HUES48 (cell line): ENCODE measurements around the gene SLC35C1.
"Not testable (repeated sequence)": the region's sequence is repeated elsewhere in the genome, so short reads cannot be mapped to it uniquely, and the experiment has no call there.

Source experiments
- H3K27ac ChIP-seq: one replicate; pipeline ENCODE4 v1.7.0; 2013; ENCODE audit warnings: low read depth, low read length, inconsistent platforms
- H3K27me3 ChIP-seq: 2 replicates; pipeline ENCODE4 v1.6.1; 2013; ENCODE audit warnings: mild to moderate bottlenecking, low read length; ENCODE audit not compliant: control insufficient read depth, insufficient read depth
- H3K36me3 ChIP-seq: 2 replicates; pipeline ENCODE4 v1.6.1; 2013; ENCODE audit warnings: low read length; ENCODE audit not compliant: control insufficient read depth, insufficient read depth
- H3K4me1 ChIP-seq: 2 replicates; pipeline ENCODE4 v1.6.1; 2013; ENCODE audit warnings: mild to moderate bottlenecking, low read length; ENCODE audit not compliant: control insufficient read depth, insufficient read depth
- H3K4me3 ChIP-seq: 2 replicates; pipeline ENCODE4 v1.5.1; 2013; ENCODE audit warnings: mild to moderate bottlenecking, low read depth, low read length
- H3K9ac ChIP-seq: 2 replicates; pipeline ENCODE4 v1.6.1; 2013; ENCODE audit warnings: mild to moderate bottlenecking, low read depth, low read length, moderate library complexity
- H3K9me3 ChIP-seq: 2 replicates; pipeline ENCODE4 v1.6.1; 2013; ENCODE audit warnings: low read length; ENCODE audit not compliant: control insufficient read depth, insufficient read depth

Gene SLC35C1

GRCh38 chr11:45812581-45813548, 7.9 kb downstream of the SLC35C1 start:
- Histone ChIP-seq H3K27me3 (no peaks in the 10 kb centered on the region), H3K36me3 (peaks cover 8% of the 10 kb centered on the region; the same call in 1 of the 2 replicates), H3K27ac (no peak overlapping the region), H3K9ac (no peak overlapping the region), H3K4me1 (peaks cover 7% of the 10 kb centered on the region; the same call in 1 of the 2 replicates), H3K9me3 (no peaks in the 10 kb centered on the region), H3K4me3 (no peak overlapping the region)

- no peak overlapping the region for H3K4me3 ChIP-seq
- H3K4me1 ChIP-seq, result peaks cover 7% of the 10 kb centered on the region; the same call in 1 of the 2 replicates
- peaks cover 8% of the 10 kb centered on the region; the same call in 1 of the 2 replicates for H3K36me3 ChIP-seq
- no peak overlapping the region for H3K9ac ChIP-seq
- no peak overlapping the region for H3K27ac ChIP-seq
- H3K27me3 ChIP-seq, result no peaks in the 10 kb centered on the region
- no peaks in the 10 kb centered on the region for H3K9me3 ChIP-seq
Measured at GRCh38 chr11:45815747-45816146, 10.8 kb downstream of the SLC35C1 start.

- peaks cover 7% of the 10 kb centered on the region; the same call in 1 of the 2 replicates for H3K4me1 ChIP-seq
- H3K36me3 ChIP-seq, result no peaks in the 10 kb centered on the region
- H3K4me3 ChIP-seq, result no peak overlapping the region
- H3K27me3 ChIP-seq, result no peaks in the 10 kb centered on the region
- H3K9me3 ChIP-seq, result no peaks in the 10 kb centered on the region
- no peak overlapping the region for H3K27ac ChIP-seq
- no peak overlapping the region for H3K9ac ChIP-seq
Measured at GRCh38 chr11:45816614-45817013, 11.7 kb downstream of the SLC35C1 start.

- no peak overlapping the region for H3K27ac ChIP-seq
- H3K9me3 ChIP-seq, result no peaks in the 10 kb centered on the region
- no peak overlapping the region for H3K9ac ChIP-seq
- no peak overlapping the region for H3K4me3 ChIP-seq
- H3K4me1 ChIP-seq, result peaks cover 7% of the 10 kb centered on the region; the same call in 1 of the 2 replicates
- no peaks in the 10 kb centered on the region for H3K36me3 ChIP-seq
- no peaks in the 10 kb centered on the region for H3K27me3 ChIP-seq
Measured at GRCh38 chr11:45817191-45817590, 12.2 kb downstream of the SLC35C1 start.

GRCh38 chr11:45818961-45819605, 14.1 kb downstream of the SLC35C1 start:
- H3K4me1 ChIP-seq, result peaks cover 7% of the 10 kb centered on the region; the same call in 1 of the 2 replicates
- H3K27ac ChIP-seq, result no peak overlapping the region
- no peak overlapping the region for H3K9ac ChIP-seq
- no peak overlapping the region for H3K4me3 ChIP-seq
- no peaks in the 10 kb centered on the region for H3K27me3 ChIP-seq
- no peaks in the 10 kb centered on the region for H3K9me3 ChIP-seq
- H3K36me3 ChIP-seq, result no peaks in the 10 kb centered on the region

GRCh38 chr11:45820211-45820857, 15.4 kb downstream of the SLC35C1 start:
- Histone ChIP-seq H3K27ac (no peak overlapping the region), H3K4me3 (no peak overlapping the region), H3K27me3 (no peaks in the 10 kb centered on the region), H3K9me3 (no peaks in the 10 kb centered on the region), H3K4me1 (peaks cover 7% of the 10 kb centered on the region; the same call in 1 of the 2 replicates), H3K36me3 (no peaks in the 10 kb centered on the region), H3K9ac (no peak overlapping the region)

- H3K4me3 ChIP-seq, H3K4me1 ChIP-seq, H3K27ac ChIP-seq, H3K9me3 ChIP-seq, H3K9ac ChIP-seq, H3K27me3 ChIP-seq, H3K36me3 ChIP-seq: not testable (repeated sequence)
Measured at GRCh38 chr11:45826492-45826891, 21.5 kb downstream of the SLC35C1 start.

- no peak overlapping the region for H3K9ac ChIP-seq
- H3K4me1 ChIP-seq, result no peaks in the 10 kb centered on the region
- no peaks in the 10 kb centered on the region for H3K9me3 ChIP-seq
- H3K27ac ChIP-seq, result no peak overlapping the region
- no peaks in the 10 kb centered on the region for H3K36me3 ChIP-seq
- H3K4me3 ChIP-seq, result no peak overlapping the region
- H3K27me3 ChIP-seq, result peaks cover 3% of the 10 kb centered on the region; the same call in 1 of the 2 replicates
Measured at GRCh38 chr11:45827123-45827522, 22.2 kb downstream of the SLC35C1 start.

GRCh38 chr11:45828996-45829395, 24.0 kb downstream of the SLC35C1 start:
- Histone ChIP-seq H3K27me3 (peaks cover 3% of the 10 kb centered on the region; the same call in 1 of the 2 replicates), H3K4me1 (no peaks in the 10 kb centered on the region), H3K4me3 (no peak overlapping the region), H3K9ac (no peak overlapping the region), H3K27ac (no peak overlapping the region), H3K36me3 (no peaks in the 10 kb centered on the region), H3K9me3 (no peaks in the 10 kb centered on the region)

GRCh38 chr11:45830596-45830995, 25.6 kb downstream of the SLC35C1 start:
- Histone ChIP-seq H3K36me3 (no peaks in the 10 kb centered on the region), H3K4me1 (no peaks in the 10 kb centered on the region), H3K9me3 (no peaks in the 10 kb centered on the region), H3K27me3 (peaks cover 3% of the 10 kb centered on the region; the same call in 1 of the 2 replicates), H3K4me3 (no peak overlapping the region), H3K9ac (no peak overlapping the region), H3K27ac (no peak overlapping the region)
